ENCODE results near the gene VPS13D.

Gene VPS13D

GRCh38 chr1:12556957-12557935, 327.4 kb downstream of the VPS13D start:
- DNase-seq: no peak

GRCh38 chr1:12561121-12561520, 331.3 kb downstream of the VPS13D start:
- no peak for DNase-seq

Measured in stimulated activated CD4-positive, alpha-beta T cell treated with anti-CD3 and anti-CD28 coated beads, Interleukin-4, amount 100 ng/mL, for 24 hours (primary cell).